Caki2 (cell line): Measurements from ENCODE around the gene ADAM21. TPM values are rescaled to one million over a fixed set of nuclear protein-coding genes. Genes with fewer than 3 reads are reported as not detected.
"Not testable (repeated sequence)": the region's sequence is repeated elsewhere in the genome, so short reads cannot be mapped to it uniquely, and the experiment has no call there.

Experiments used
- DNase-seq: peaks from one replicate; pipeline ENCODE4 v3.0.0-alpha.2; 2015; ENCODE audit warnings: low read depth
- in situ Hi-C: cut with HindIII; loops from 2 replicates; pipeline ENCODE4 v1.10.0; 2016; ENCODE audit warnings: low sequenced_read_pairs, low pct_unique_long_range_greater_than_20kb, mixed read lengths
- total RNA-seq: library from RNA; depleted of rRNA; stranded (reverse); fragments of >200 nt; shearing (Covaris generic); gene quantifications from 2 replicates; pipeline ENCODE4 v1.2.3, GENCODE V29; 2014; ENCODE audit warnings: low replicate concordance; rRNA removed

Gene ADAM21
- total RNA-seq, result not detected in 2 replicates

- DNase-seq, result no peak
- in situ Hi-C loops, result no loop called here
These were observed at the start of gene ADAM21 for GRCh38 chr14:70451874-70452273. TSS of gene ADAM21 (plus strand) at chr14:70452174. CDS start at chr14:70457500, 5,326 bp downstream.

- DNase-seq, in situ Hi-C loops: not testable (repeated sequence)
These were observed 48.6 kb upstream of the ADAM21 start for GRCh38 chr14:70403335-70403734.

GRCh38 chr14:70406216-70406615 lies 45.8 kb upstream of the ADAM21 start:
- DNase-seq, in situ Hi-C loops: not testable (repeated sequence)

GRCh38 chr14:70407621-70408020 lies 44.4 kb upstream of the ADAM21 start:
- in situ Hi-C loops, result no loop called here
- DNase-seq, result no peak

- in situ Hi-C loops, result no loop called here
- no peak for DNase-seq
These were observed 36.2 kb upstream of the ADAM21 start for GRCh38 chr14:70415788-70416187.

GRCh38 chr14:70416338-70416724 lies 35.6 kb upstream of the ADAM21 start:
- peak; percentile 1 for DNase-seq
- in situ Hi-C loops, result no loop called here

- in situ Hi-C loops, result no loop called here
- peak; percentile 61 for DNase-seq
These were observed 35.1 kb upstream of the ADAM21 start, which contains the start of gene SYNJ2BP for GRCh38 chr14:70416725-70417349. TSS of gene SYNJ2BP (minus strand) at chr14:70417090. CDS start at chr14:70416963, 127 bp downstream.

- DNase-seq, in situ Hi-C loops: not testable (repeated sequence)
These were observed 32.6 kb upstream of the ADAM21 start for GRCh38 chr14:70419270-70419931.

- in situ Hi-C loops, result no loop called here
- no peak for DNase-seq
These were observed 29.4 kb upstream of the ADAM21 start for GRCh38 chr14:70422538-70422937.

GRCh38 chr14:70425354-70425753 lies 26.6 kb upstream of the ADAM21 start:
- in situ Hi-C loops, result no loop called here
- DNase-seq, result no peak

- in situ Hi-C loops, DNase-seq: not testable (repeated sequence)
These were observed 25.4 kb upstream of the ADAM21 start for GRCh38 chr14:70426555-70426954.

- in situ Hi-C loops, result no loop called here
These were observed 15.1 kb upstream of the ADAM21 start for GRCh38 chr14:70436867-70437266.

GRCh38 chr14:70441641-70442040 lies 10.3 kb upstream of the ADAM21 start:
- in situ Hi-C loops, result no loop called here
- DNase-seq, result no peak

More at GRCh38 chr14:70436867-70437266, 15.1 kb upstream of the ADAM21 start:
- no peak for DNase-seq

GRCh38 chr14:70442750-70443149 lies 9.2 kb upstream of the ADAM21 start:
- in situ Hi-C loops, result no loop called here
- no peak for DNase-seq

GRCh38 chr14:70448633-70449340 lies 3.2 kb upstream of the ADAM21 start:
- no peak for DNase-seq
- in situ Hi-C loops, result no loop called here

- no peak for DNase-seq
- in situ Hi-C loops, result no loop called here
These were observed 2.8 kb downstream of the ADAM21 start for GRCh38 chr14:70454731-70455130.

GRCh38 chr14:70468731-70469130 lies 16.8 kb downstream of the ADAM21 start:
- in situ Hi-C loops, result no loop called here
- DNase-seq, result no peak

- DNase-seq, in situ Hi-C loops: not testable (repeated sequence)
These were observed 19.0 kb downstream of the ADAM21 start for GRCh38 chr14:70470863-70471563.
